Measurements from ENCODE around the gene PC.
"Not testable (repeated sequence)": the region's sequence is repeated elsewhere in the genome, so short reads cannot be mapped to it uniquely, and the experiment has no call there.

PC gene

GRCh38 chr11:66999555-66999954, 41.4 kb upstream of the PC start:
- no peaks in the 10 kb centered on the region for H3K36me3 ChIP-seq
- H3K4me3 ChIP-seq, result no peak overlapping the region
- no peaks in the 10 kb centered on the region for H3K9me3 ChIP-seq (replicated peaks in 1 of 11)
- no peaks in the 10 kb centered on the region for H3K4me1 ChIP-seq
- H3K27me3 ChIP-seq, result no peaks in the 10 kb centered on the region
- no peak overlapping the region for H3K9ac ChIP-seq
- no peak overlapping the region for H3K27ac ChIP-seq
- TF ChIP-seq Cebpa-rat (IDR thresholded peaks at IDR 0.05), result no peak
- H3K4me2 ChIP-seq, result no peak overlapping the region
- H4K20me1 ChIP-seq, result no peaks in the 10 kb centered on the region

GRCh38 chr11:66996609-66997273, 38.6 kb upstream of the PC start:
- H3K4me2 ChIP-seq, result no peak overlapping the region

GRCh38 chr11:66992041-66992440, 33.9 kb upstream of the PC start:
- H3K9ac ChIP-seq, result no peak overlapping the region
- no peaks in the 10 kb centered on the region for H3K36me3 ChIP-seq
- no peak for TF ChIP-seq Cebpa-rat (IDR thresholded peaks at IDR 0.05)
- no peak overlapping the region for H3K4me2 ChIP-seq
- peaks cover 8 to 12% (median 11%) of the 10 kb centered on the region in 10 experiments for H3K4me1 ChIP-seq
- no peaks in the 10 kb centered on the region for H3K27me3 ChIP-seq
- no peaks in the 10 kb centered on the region for H4K20me1 ChIP-seq
- no peak overlapping the region for H3K27ac ChIP-seq
- no peaks in the 10 kb centered on the region for H3K9me3 ChIP-seq (replicated peaks in 1 of 11)
- H3K4me3 ChIP-seq, result no peak overlapping the region

More at GRCh38 chr11:66996609-66997273, 38.6 kb upstream of the PC start:
- Histone ChIP-seq H4K20me1 (no peaks in the 10 kb centered on the region), H3K27ac (no peak overlapping the region), H3K9me3 (replicated peaks in 1 of 11) (no peaks in the 10 kb centered on the region), H3K4me3 (no peak overlapping the region), H3K4me1 (no peaks in the 10 kb centered on the region), H3K27me3 (no peaks in the 10 kb centered on the region), H3K36me3 (no peaks in the 10 kb centered on the region), H3K9ac (no peak overlapping the region)
- TF ChIP-seq Cebpa-rat (IDR thresholded peaks at IDR 0.05), result no peak

- H3K36me3 ChIP-seq; H4K20me1 ChIP-seq; H3K4me2 ChIP-seq; H3K9ac ChIP-seq; H3K9me3 ChIP-seq (replicated peaks in 1 of 11); H3K4me3 ChIP-seq; H3K27ac ChIP-seq; H3K27me3 ChIP-seq: not testable (repeated sequence)
- peaks cover 21 to 39% (median 34%) of the 10 kb centered on the region in 10 experiments for H3K4me1 ChIP-seq
Observed at GRCh38 chr11:66989360-66989759, 31.2 kb upstream of the PC start.

GRCh38 chr11:66988741-66989140, 30.6 kb upstream of the PC start:
- peaks cover 27 to 45% (median 40%) of the 10 kb centered on the region in 10 experiments for H3K4me1 ChIP-seq
- not testable (repeated sequence) for H3K36me3 ChIP-seq; H3K9me3 ChIP-seq (replicated peaks in 1 of 11); H3K4me2 ChIP-seq; H3K9ac ChIP-seq; H3K27ac ChIP-seq; H3K27me3 ChIP-seq; H3K4me3 ChIP-seq; H4K20me1 ChIP-seq

- Histone ChIP-seq H4K20me1 (peaks cover 0 to 4% (median 0%) of the 10 kb centered on the region in 11 experiments; a peak in 2 of 22 replicates), H3K9ac (no peak overlapping the region), H3K4me2 (peak overlapping the region; percentile 31 to 72 (median 57); a peak in 18 of 22 replicates), H3K9me3 (replicated peaks in 1 of 11) (no peaks in the 10 kb centered on the region), H3K4me3 (no peak overlapping the region), H3K27me3 (peaks cover 0 to 9% (median 0%) of the 10 kb centered on the region in 11 experiments; a peak in 1 of 22 replicates), H3K36me3 (no peaks in the 10 kb centered on the region), H3K27ac (no peak overlapping the region), H3K4me1 (peaks cover 34 to 51% (median 47%) of the 10 kb centered on the region in 10 experiments)
- TF ChIP-seq Cebpa-rat (IDR thresholded peaks at IDR 0.05), result no peak
Observed at GRCh38 chr11:66987924-66988637, 29.9 kb upstream of the PC start.

GRCh38 chr11:66987158-66987620, 29.0 kb upstream of the PC start:
- no peaks in the 10 kb centered on the region for H3K9me3 ChIP-seq (replicated peaks in 1 of 11)
- H3K4me3 ChIP-seq, result no peak overlapping the region
- peaks cover 42 to 60% (median 56%) of the 10 kb centered on the region in 10 experiments for H3K4me1 ChIP-seq
- H4K20me1 ChIP-seq, result peaks cover 0 to 8% (median 0%) of the 10 kb centered on the region in 11 experiments; a peak in 2 of 22 replicates
- H3K27ac ChIP-seq, result no peak overlapping the region
- TF ChIP-seq Cebpa-rat (IDR thresholded peaks at IDR 0.05), result no peak
- peaks cover 0 to 9% (median 0%) of the 10 kb centered on the region in 11 experiments; a peak in 1 of 22 replicates for H3K27me3 ChIP-seq
- H3K4me2 ChIP-seq, result peak overlapping the region; percentile 31 to 72 (median 57); a peak in 21 of 22 replicates
- no peak overlapping the region for H3K9ac ChIP-seq
- H3K36me3 ChIP-seq, result no peaks in the 10 kb centered on the region

GRCh38 chr11:66986178-66986545, 28.0 kb upstream of the PC start:
- no peak overlapping the region for H3K27ac ChIP-seq
- H3K4me3 ChIP-seq, result no peak overlapping the region
- peak overlapping the region in 6 of 11 experiments; percentile 51 to 72 (median 58); a peak in 4 of 22 replicates for H3K4me2 ChIP-seq
- peaks cover 53 to 71% (median 66%) of the 10 kb centered on the region in 10 experiments for H3K4me1 ChIP-seq
- no peak for TF ChIP-seq Cebpa-rat (IDR thresholded peaks at IDR 0.05)
- H3K27me3 ChIP-seq, result peaks cover 0 to 9% (median 0%) of the 10 kb centered on the region in 11 experiments; a peak in 1 of 22 replicates
- no peaks in the 10 kb centered on the region for H3K9me3 ChIP-seq (replicated peaks in 1 of 11)
- peaks cover 0 to 10% (median 0%) of the 10 kb centered on the region in 11 experiments; a peak in 2 of 22 replicates for H4K20me1 ChIP-seq
- no peak overlapping the region for H3K9ac ChIP-seq
- H3K36me3 ChIP-seq, result no peaks in the 10 kb centered on the region

GRCh38 chr11:66985508-66986177, 27.5 kb upstream of the PC start:
- Histone ChIP-seq H4K20me1 (peaks cover 0 to 10% (median 0%) of the 10 kb centered on the region in 11 experiments; a peak in 2 of 22 replicates), H3K36me3 (no peaks in the 10 kb centered on the region), H3K27me3 (peaks cover 0 to 9% (median 0%) of the 10 kb centered on the region in 11 experiments; a peak in 1 of 22 replicates), H3K4me3 (no peak overlapping the region), H3K9ac (no peak overlapping the region), H3K9me3 (replicated peaks in 1 of 11) (0 out of 22 replicates have a peak, but pooled peaks cover 0 to under 1% (median 0%) of the 10 kb centered on the region in 11 experiments), H3K4me1 (peaks cover 53 to 76% (median 71%) of the 10 kb centered on the region in 10 experiments), H3K27ac (no peak overlapping the region), H3K4me2 (peak overlapping the region in 10 of 11 experiments; percentile 52 to 78 (median 70); a peak in 15 of 22 replicates)
- no peak for TF ChIP-seq Cebpa-rat (IDR thresholded peaks at IDR 0.05)
